OCI-LY7 (cell line): ENCODE results near the gene PALD1. TPM values are rescaled to one million over a fixed set of nuclear protein-coding genes. Genes with fewer than 3 reads are reported as not detected.

Source experiments
- BruUV-seq: library from RNA; stranded (reverse); fragments of 400-500 nt; replicated peaks from 2 replicates; lab custom pipeline; 2021; lab: Mats Ljungman, UMichigan
- CTCF ChIA-PET: fragments of 300-600 bp; sonication (Branson Sonifier 250); formaldehyde crosslinking; loops from one replicate; lab custom pipeline; 2022; ENCODE audit warnings: antibody characterized with exemption; ENCODE audit not compliant: unreplicated experiment; lab: Charles Lee
- POLR2A ChIA-PET: fragments of 300-600 bp; sonication (Branson Sonifier 250); formaldehyde crosslinking; loops from one replicate; lab custom pipeline; 2022; ENCODE audit warnings: antibody characterized with exemption; lab: Charles Lee
- DNase-seq: peaks from one replicate; pipeline ENCODE4 v3.0.0-alpha.2; 2015; ENCODE audit warnings: low spot score
- H2AFZ ChIP-seq: fragments of 200-600 bp; sonication (generic), shearing (Covaris generic); 2 replicates; pipeline ENCODE4 v1.6.1; 2014; ENCODE audit warnings: mild to moderate bottlenecking, antibody characterized with exemption, low read length, moderate library complexity
- H3K27ac ChIP-seq: fragments of 200-600 bp; sonication (generic); 2 replicates; pipeline ENCODE4 v1.5.1; 2014; ENCODE audit warnings: mixed run types, low read depth, mild to moderate bottlenecking, moderate library complexity, low read length, inconsistent platforms; ENCODE audit not compliant: poor library complexity, severe bottlenecking
- H3K36me3 ChIP-seq: fragments of 200-600 bp; sonication (generic); 2 replicates; pipeline ENCODE4 v1.6.1; 2014; ENCODE audit warnings: mild to moderate bottlenecking, antibody characterized with exemption, low read length, moderate library complexity, mixed read lengths; ENCODE audit not compliant: insufficient read depth
- H3K4me1 ChIP-seq: fragments of 200-600 bp; sonication (generic); 2 replicates; pipeline ENCODE4 v1.5.1; 2014; ENCODE audit warnings: mild to moderate bottlenecking, low read length; ENCODE audit not compliant: insufficient read depth, poor library complexity, severe bottlenecking
- H3K4me2 ChIP-seq: fragments of 200-600 bp; sonication (generic); 2 replicates; pipeline ENCODE4 v1.6.1; 2014; ENCODE audit warnings: mild to moderate bottlenecking, low read length
- H3K4me3 ChIP-seq: fragments of 200-600 bp; sonication (generic); 2 replicates; pipeline ENCODE4 v1.5.1; 2014; ENCODE audit warnings: mild to moderate bottlenecking, low read depth, low read length; ENCODE audit not compliant: poor library complexity, severe bottlenecking
- H3K79me2 ChIP-seq: fragments of 200-600 bp; sonication (generic); 2 replicates; pipeline ENCODE4 v1.6.1; 2016; ENCODE audit warnings: low read depth, mild to moderate bottlenecking, low read length, moderate library complexity, mixed read lengths; ENCODE audit not compliant: insufficient read depth
- H3K9me2 ChIP-seq: fragments of 200-600 bp; sonication (generic); 2 replicates; pipeline ENCODE4 v1.6.1; 2016; ENCODE audit warnings: mild to moderate bottlenecking, low read length, mixed read lengths; ENCODE audit not compliant: insufficient read depth
- H3K9me3 ChIP-seq: fragments of 200-600 bp; sonication (generic); 2 replicates; pipeline ENCODE4 v1.6.1; 2014; ENCODE audit warnings: mild to moderate bottlenecking, mixed run types, low read length, mixed read lengths
- H4K20me1 ChIP-seq: fragments of 200-600 bp; sonication (generic); 2 replicates; pipeline ENCODE4 v1.6.1; 2014; ENCODE audit warnings: mild to moderate bottlenecking, antibody characterized with exemption, low read length, moderate library complexity, mixed read lengths; ENCODE audit not compliant: insufficient read depth
- CTCF ChIP-seq: fragments of 200-600 bp; sonication (generic); conservative IDR thresholded peaks from 2 replicates; pipeline ENCODE4 v1.5.1; 2014; ENCODE audit warnings: mild to moderate bottlenecking, antibody characterized with exemption, low read length, moderate library complexity, mixed read lengths
- EZH2phosphoT487 ChIP-seq: fragments of 200-600 bp; sonication (generic); IDR thresholded peaks from 2 replicates; pipeline ENCODE4 v1.6.1; 2018; ENCODE audit warnings: low read depth, borderline replicate concordance, mild to moderate bottlenecking, mixed run types, antibody characterized with exemption, low read length, moderate library complexity, mixed read lengths
- intact Hi-C: fragments of 100-400 bp; cut with micrococcal nuclease; formaldehyde crosslinking; loops from one replicate; pipeline ENCODE4 v1.10.0; 2022; ENCODE audit not compliant: unreplicated experiment
- total RNA-seq, 2 experiments: library from RNA; depleted of rRNA in 1 of 2; stranded (reverse); fragments of >200 nt in 1 of 2; shearing (Covaris generic) in 1 of 2; gene quantifications; 2 replicates each; pipeline ENCODE4 v1.2.3, GENCODE V29; 2014 to 2022

The PALD1 gene
- total RNA-seq, 2 experiments from 2014 or later = 52.7 to 66.7 TPM

- TF ChIP-seq CTCF (no peak), EZH2phosphoT487 (no peak)
- peaks cover 76% of the 10 kb centered on the region for H3K36me3 ChIP-seq
- H3K4me1 ChIP-seq = peaks cover 40% of the 10 kb centered on the region
- intact Hi-C loops = loop anchor here (1.0 kb wide), 1 partner anchor 83 kb away; no protein-coding TSS in a partner anchor
- no peaks in the 10 kb centered on the region for H3K79me2 ChIP-seq
- no peak overlapping the region for H3K4me3 ChIP-seq
- H2AFZ ChIP-seq = no peak overlapping the region
- POLR2A ChIA-PET = interaction anchor here (1.0 to 1.3 kb wide), 2 partner anchors 17 to 67 kb away, joined by 3 to 4 read pairs; no protein-coding TSS in a partner anchor
- H4K20me1 ChIP-seq = no peaks in the 10 kb centered on the region
- no peaks in the 10 kb centered on the region for H3K9me3 ChIP-seq
- BruUV-seq = no TSS peak
- CTCF ChIA-PET = interaction anchor here (1.0 kb wide), 1 partner anchor 83 kb away, joined by 3 read pairs; no protein-coding TSS in a partner anchor
- peak overlapping the region; percentile 6 for H3K27ac ChIP-seq
- peak overlapping the region; percentile 54 for H3K4me2 ChIP-seq
- DNase-seq = peak; percentile 60
- H3K9me2 ChIP-seq = no peaks in the 10 kb centered on the region
Measured at GRCh38 chr10:70543911-70544310, 65.3 kb downstream of the PALD1 start.

DNA sequence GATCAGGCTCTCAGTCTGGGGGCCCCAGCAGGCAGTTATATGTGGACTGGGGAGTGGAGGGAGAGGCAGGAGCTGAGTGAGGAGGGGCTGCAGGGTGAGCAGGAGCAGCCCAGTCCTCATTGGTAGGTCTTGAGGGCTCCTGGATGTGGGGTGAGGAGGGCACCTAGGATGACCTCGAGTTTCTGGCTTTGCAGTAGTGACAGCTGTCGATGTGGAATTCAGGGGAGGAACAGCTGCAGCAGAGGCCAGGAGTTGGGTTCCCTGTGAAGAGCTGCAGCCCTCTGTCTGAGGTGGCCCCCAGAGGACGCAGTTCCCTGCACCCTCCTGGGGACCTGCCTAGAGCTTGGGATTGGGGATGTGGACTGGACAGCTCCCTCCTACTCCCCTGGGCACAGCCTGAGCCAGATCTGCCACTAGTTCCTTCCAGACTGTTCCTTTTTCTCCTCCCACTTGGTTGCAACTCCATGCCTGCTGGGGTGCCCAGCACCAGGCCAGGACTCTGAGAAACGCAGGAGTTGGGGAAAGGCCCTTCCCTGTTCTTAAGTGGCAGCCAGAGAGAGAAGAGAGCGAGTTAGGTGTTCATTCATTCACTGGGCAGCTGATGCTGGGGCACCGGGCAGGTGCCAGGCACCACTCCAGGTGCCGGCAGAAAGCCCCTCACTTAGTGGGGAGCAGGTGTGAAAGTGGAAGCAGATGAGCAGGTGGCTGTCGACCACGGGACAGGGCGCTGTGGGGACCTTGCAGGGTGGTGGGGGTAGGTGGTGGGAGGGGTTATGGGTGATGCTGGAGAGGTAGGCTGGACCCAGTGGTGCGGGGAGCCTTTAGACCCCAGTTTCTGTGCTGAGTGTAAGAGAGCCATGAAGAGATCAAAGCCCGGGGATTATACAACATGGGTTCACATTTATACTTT is 66.1 kb downstream of the PALD1 start:
- peaks cover 75% of the 10 kb centered on the region for H3K36me3 ChIP-seq
- H3K9me2 ChIP-seq = no peaks in the 10 kb centered on the region
- TF ChIP-seq EZH2phosphoT487 (no peak), CTCF (no peak)
- intact Hi-C loops = loop anchor here (1.0 kb wide), 1 partner anchor 83 kb away; no protein-coding TSS in a partner anchor
- BruUV-seq = no TSS peak
- peak overlapping the region; percentile 6 for H3K27ac ChIP-seq
- H3K4me2 ChIP-seq = peak overlapping the region; percentile 54
- CTCF ChIA-PET = interaction anchor here (0.6 to 1.0 kb wide), 2 partner anchors 83 to 93 kb away, joined by 3 to 5 read pairs; no protein-coding TSS in a partner anchor
- peaks cover 40% of the 10 kb centered on the region for H3K4me1 ChIP-seq
- H3K4me3 ChIP-seq = no peak overlapping the region
- no peaks in the 10 kb centered on the region for H3K79me2 ChIP-seq
- peak; percentile 62 for DNase-seq
- H4K20me1 ChIP-seq = no peaks in the 10 kb centered on the region
- no peaks in the 10 kb centered on the region for H3K9me3 ChIP-seq
- POLR2A ChIA-PET = interaction anchor here (0.6 to 1.3 kb wide), 4 partner anchors 16 to 589 kb away, joined by 3 read pairs; no protein-coding TSS in a partner anchor
- H2AFZ ChIP-seq = no peak overlapping the region
